HG03558 (cell line): Measurements from ENCODE around the gene PLP1.
"Not testable (repeated sequence)": the region's sequence is repeated elsewhere in the genome, so short reads cannot be mapped to it uniquely, and the experiment has no call there.

Experiments
- ATAC-seq: cut with Tn5 transposase; IDR thresholded peaks from one replicate; pipeline ENCODE4 v1.9.1; 2021; ENCODE audit warnings: moderate number of reproducible peaks; ENCODE audit not compliant: unreplicated experiment; ENCODE audit errors: extremely low read depth

The PLP1 gene, protein sequence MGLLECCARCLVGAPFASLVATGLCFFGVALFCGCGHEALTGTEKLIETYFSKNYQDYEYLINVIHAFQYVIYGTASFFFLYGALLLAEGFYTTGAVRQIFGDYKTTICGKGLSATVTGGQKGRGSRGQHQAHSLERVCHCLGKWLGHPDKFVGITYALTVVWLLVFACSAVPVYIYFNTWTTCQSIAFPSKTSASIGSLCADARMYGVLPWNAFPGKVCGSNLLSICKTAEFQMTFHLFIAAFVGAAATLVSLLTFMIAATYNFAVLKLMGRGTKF

DNA sequence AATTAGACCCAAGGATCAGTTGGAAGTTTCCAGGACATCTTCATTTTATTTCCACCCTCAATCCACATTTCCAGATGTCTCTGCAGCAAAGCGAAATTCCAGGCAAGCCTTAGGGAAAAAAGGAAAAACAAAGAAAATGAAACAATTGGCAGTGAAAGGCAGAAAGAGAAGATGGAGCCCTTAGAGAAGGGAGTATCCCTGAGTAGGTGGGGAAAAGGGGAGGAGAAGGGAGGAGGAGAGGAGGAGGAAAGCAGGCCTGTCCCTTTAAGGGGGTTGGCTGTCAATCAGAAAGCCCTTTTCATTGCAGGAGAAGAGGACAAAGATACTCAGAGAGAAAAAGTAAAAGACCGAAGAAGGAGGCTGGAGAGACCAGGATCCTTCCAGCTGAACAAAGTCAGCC is at the start of gene PLP1:
Gene PLP1, plus strand, starts transcription at position 295 of the 400 bp plus-strand sequence. CDS start 156 bp downstream, outside the sequence.
- no peak for ATAC-seq

DNA sequence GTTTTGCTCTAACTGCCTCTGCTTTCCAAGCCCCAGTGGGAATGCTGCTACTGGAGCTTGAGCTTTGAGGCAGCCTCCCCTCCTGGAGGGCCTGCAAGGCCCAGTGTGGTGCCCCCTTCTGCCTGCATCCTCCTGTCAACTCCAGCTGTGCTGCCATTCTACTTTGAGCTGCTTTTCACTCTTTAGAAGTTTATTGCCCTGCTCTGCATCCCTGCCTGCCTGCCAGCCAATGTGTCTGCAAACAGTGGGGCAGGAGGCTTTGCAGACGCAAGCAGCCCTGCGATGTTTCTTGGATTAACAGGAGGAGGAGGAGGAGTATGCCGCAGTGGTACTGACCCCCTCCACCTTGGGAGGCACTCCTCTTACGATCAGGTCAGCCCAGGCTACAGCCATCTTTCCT is 49.5 kb upstream of the PLP1 start:
- no peak for ATAC-seq

DNA sequence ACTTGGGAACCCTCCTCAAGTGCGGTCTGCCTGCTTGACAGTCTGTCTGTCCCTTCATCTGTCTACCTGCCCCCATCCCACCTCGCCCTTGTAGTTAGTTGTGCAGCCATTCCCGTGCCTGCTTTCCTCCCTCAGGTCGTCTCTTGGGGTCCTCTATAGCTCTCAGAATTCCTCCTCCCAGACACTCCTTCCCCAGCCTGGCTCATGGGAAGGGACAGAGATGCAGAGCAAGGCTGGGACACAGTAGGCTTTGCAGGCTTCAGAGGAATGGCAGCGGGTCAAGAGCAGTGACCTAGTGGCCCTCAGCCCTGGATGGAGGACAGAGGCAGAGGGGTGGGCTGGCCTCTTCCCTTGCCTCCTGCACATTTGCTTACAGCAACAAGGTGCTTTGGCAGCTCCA is 47.6 kb upstream of the PLP1 start:
- ATAC-seq: no peak

DNA sequence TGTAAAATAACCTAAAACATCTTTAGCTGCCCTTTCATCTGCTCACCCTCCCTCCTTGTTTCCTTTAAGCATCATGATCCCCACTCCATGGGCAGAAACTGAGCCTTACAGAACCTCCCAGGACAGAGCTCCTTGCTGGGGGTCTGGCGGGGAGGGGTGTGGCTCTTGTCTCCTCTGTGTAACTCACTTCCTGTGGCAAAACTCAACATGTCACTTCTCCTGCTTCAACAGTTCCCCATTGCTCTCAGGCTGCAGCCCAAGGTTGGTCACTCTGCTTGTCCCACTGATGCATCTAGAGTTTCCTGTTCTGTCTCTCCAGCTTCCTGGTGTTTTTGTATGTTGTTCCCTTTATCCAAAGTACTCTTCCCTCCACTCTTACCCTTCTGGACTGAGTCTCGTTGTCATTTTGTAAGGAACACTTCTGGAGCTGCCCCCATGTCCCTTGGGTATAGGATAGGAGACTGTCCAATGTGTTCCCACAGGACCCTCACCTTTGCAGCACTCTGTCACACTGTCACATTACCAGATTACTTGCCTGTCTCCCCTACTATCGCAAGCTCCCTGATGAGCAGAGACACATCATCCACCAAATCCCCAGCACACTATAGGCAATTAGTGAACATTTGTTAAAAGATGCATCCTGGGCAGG is 46.4 kb upstream of the PLP1 start:
- no peak for ATAC-seq

DNA sequence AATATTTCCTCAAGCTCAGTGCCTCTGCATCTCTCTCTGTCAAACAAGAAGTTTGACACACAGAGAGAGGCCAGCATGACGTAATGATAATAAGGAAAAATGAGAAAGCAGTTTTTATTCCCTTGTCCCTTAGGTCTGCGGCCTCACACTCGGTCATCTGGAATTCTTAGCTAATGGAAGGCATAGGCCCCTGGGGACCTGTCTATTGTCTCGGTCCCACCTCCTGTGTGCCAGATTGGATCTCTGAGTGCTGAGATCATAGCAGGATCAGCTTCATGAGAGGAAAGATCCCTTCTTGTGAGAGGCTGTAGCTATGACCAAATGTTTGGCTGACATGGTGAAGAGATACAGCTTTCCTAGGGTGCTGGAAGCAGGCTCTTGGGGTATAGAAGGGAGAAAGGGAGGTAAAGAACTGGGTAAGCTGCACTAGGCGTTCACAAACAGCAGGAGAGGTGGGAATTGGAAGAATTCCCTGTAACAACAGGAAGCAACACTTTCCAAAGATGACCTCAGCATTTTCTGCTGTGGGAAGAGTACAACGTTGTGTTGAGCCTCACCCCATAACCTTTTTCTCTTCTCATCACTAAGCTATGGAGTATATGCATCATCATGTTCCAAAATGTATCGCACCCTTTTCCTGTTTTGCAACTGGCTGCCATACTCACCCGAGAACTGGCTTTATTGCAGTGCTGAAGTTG is 45.7 kb upstream of the PLP1 start:
- no peak for ATAC-seq

DNA sequence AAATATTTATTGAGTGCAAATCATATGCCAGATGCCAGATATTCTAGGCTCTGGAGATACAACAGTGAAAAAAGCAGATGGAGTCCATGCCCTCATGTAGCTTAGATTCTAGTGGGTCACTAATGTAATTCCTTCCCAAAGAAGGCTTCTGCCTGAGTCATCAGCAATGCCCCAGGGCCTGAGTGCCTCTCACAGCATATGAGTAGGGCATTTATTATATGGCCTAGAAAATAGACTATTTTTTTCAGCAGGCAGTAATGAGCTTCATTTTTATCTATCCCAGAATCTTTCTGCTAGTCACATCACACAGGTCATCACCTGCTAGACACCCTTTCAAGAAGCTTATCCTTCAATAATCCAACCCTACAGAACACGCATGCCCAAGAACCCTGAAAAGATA is 43.6 kb upstream of the PLP1 start:
- no peak for ATAC-seq

DNA sequence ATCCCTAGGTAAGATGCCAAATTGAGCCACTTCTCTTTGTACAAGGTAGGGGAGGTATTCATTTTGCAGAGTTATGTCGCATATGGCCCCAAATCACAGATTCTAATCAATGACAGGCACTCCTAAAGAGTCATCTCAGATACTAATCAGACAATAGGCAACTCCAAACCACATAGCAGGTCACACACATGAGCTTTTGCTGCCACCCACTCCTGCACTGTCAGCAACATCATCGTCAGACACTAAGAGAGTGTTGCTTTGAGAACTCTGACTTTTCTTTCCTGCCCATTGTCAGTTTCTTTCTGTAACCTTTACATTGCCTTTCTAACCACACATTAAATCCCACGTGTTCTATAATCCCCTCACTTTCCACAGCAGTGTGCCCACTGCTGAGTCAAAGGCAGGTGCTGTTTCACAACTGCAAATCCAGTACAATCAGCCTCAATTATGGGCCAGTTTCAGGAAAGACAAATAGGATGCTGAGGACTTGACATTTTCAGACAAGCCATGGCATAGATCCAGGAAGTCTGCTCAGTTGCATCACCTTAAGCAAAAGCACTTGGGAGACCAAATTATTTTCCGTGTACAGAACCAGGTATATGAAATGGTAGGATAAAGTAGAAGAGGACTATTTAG is 42.4 kb upstream of the PLP1 start:
- no peak for ATAC-seq

DNA sequence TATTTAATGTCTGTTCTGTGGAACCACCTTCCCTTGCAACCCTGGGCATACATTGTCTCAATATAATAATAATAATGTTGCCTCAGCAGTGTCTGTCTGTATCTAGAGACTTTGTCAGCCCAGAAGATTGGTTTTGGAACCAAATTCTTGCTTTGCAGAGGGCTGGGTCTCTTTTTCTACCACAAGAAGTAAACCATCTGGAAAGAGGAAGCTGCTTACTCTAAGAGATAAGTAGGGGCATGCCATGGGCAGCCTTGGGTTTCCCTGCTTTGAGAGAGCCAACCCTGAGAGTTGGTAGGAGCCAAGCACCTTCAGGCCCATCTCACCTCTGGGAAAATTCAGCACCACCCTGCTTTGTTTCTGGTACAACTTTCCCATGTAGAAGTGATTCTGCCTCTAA is 38.9 kb upstream of the PLP1 start:
- no peak for ATAC-seq

DNA sequence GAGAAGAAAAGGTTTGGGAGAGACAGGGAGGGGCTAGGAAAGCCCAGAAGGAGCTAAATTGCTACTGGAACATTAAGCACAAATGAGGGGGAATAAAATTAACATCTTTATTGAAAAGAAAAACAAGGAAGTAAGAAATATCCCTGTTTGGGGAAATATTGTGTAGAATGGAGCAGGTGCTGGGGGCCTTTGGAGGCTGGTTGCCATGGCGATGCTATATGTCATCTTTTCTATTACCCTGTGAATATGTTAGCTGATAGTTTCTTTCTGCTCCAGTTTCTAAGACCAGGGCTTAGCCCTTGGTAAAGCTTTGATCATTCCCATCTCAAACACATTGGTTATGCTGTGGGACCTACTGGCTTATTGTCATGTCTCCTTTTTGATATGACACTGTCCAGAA is 37.2 kb upstream of the PLP1 start:
- ATAC-seq: no peak

DNA sequence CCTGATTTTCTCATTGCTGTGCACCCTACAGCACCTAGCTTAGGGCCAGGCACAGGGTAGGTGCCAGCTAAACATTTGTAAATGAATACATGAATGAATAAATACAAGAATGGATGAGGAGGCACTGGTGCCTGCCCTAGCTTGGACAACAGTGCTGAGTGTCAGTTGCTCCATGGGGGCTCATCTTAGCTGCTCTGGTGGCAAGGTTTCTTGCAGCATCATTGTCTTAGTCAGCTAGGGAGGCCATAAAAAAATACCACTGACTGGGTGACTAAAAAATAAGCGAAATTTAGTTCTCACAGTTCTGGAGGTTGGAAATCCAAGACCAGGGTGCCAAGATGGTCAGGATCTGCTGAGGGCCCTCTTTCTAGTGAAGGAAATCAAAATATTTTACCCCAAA is 34.8 kb upstream of the PLP1 start:
- ATAC-seq: no peak

DNA sequence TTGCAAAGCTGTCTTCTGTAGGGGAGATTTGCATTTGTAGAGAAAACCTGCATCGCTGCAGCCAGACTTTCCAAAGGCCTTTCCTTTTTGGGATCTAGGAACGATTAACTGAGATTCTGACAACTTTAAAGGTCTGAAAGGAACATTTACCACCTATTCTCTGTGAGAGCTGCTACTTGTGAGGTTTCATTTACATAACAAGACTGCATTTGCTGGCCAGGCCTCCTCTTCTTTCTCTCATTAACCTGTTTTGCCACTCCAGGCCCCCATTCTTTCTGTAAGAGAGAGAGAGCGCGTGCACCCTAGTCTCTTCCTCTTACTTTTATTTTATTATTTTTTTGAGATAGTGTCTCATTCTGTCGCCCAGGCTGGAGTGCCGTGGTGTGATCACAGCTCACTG is 34.3 kb upstream of the PLP1 start:
- no peak for ATAC-seq

DNA sequence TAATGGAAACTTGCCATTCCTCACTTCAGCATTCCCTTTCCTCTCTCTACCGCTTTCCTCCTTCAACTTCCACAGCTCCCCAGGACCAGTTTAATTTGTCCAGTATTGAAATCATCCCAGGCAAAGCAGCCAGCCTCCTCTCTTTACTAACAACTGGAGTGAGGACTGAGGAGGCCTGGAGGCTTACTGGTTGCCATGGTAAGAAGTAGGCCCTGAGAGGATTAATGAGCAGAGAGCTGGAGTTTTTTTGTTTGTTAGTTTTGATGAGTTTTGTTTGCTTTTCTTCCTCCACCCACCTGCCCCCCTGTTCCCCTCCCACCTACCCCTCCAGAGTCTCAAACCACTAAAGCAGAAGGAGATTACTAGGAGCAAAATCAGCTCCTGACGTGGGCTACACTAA is 29.5 kb upstream of the PLP1 start:
- no peak for ATAC-seq

DNA sequence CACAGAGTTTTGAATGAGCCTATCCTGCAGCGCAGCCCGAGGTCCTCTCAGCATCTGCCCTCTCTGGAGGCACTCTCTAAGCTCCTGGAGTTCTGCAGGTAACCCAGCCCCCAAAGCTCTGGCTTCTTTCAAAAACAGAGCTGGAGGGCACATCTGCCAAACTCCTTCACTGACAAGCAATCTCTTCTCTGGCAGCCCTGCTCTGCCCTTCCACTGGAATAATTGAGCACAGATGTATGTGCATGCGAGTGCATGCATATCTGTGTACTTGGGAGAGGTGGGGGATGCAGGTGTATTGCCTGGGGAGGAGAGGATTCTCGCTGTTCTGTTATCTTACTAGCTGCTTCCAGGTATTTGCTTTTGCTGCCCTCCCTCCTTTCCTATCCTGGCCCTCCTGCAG is 22.2 kb upstream of the PLP1 start:
- no peak for ATAC-seq

DNA sequence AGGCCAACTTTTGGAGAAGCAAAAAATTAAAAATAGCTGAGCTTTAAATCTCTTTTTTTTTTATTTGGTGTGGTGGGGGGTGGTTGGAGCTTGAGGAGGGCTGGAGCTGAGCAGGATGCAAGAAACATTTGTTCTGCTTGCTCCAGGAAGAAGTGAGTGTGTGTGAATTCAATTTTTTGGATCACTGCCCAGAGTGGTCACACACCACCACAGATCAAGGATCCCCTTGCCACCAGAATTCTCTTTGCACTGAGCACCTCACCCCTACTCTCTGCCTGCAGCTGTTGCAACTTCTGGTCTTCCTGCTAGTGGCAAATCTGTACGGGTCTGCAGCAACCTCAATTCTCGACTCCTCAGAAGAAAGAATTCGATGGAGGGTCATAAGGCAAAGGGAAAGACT is 19.9 kb upstream of the PLP1 start:
- ATAC-seq: no peak

DNA sequence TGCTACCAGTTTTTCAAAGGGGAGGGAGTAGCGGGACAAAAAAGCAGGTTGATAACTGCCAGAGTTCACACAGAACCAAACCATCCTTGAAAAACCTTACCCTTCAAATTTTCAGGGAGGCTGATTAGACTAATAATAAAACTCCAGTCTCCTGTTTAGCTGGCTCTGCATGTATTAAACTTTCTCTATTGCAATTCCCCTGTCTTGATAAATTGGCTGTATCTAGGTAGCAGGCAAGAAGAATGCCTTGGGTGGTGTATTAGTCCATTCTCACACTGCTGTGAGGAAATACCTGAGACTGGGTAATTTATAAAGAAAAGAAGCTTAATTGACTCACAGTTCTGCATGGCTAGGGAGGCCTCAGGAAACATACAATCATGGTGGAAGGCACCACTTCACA is 18.1 kb upstream of the PLP1 start:
- no peak for ATAC-seq

DNA sequence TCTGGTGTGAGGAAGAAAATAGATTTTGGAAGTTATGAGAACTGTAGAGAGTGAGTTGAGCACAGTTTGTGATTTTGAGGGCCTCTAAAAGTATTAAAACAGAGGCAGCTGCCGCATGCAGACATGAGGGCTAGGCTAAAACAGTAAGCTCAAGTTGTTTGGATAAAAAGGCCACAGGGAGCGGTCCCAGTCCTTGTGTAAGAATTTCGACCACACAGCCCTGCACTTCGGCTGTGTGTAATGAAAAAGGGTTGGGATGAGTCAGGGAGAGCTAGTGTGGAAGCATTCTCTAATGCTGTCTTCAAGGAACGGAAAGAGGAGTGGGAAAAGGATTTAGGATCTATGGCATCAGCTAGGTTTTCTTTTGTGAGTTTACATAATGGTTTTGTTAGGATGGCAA is 13.1 kb upstream of the PLP1 start:
- ATAC-seq: not testable (repeated sequence)

DNA sequence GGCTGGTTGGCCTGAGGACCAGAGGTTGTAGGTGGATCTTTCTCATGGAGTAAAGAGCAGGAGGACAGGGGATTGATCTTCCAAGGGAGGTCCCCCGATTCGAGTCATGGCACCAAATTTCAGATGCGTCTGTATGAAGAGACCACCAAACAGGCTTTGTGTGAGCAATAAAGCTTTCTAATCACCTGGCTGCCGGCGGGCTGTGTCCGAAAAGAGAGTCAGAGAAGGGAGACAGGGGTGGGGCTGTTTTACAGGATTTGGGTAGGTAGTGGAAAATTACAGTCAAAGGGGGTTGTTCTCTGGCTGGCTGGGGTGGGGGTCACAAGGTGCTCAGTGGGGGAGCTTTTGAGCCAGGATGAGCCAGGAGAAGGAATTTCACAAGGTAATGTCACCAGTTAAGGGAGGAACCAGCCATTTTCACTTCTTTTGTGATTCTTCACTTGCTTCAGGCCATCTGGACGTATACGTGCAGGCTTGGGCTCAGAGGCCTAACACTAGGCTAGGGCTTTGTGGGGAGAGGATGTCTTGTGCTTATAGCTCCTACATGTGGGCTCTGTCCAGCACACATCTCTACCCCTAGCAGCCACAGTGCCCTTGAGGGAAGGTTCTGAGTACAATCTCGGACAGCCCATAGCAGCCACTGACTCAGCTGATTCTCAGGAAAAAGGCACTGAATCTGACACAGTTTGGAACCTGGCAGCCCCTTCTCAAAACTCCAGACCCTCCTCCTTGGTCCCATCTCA is 9.7 kb upstream of the PLP1 start:
- ATAC-seq: not testable (repeated sequence)

DNA sequence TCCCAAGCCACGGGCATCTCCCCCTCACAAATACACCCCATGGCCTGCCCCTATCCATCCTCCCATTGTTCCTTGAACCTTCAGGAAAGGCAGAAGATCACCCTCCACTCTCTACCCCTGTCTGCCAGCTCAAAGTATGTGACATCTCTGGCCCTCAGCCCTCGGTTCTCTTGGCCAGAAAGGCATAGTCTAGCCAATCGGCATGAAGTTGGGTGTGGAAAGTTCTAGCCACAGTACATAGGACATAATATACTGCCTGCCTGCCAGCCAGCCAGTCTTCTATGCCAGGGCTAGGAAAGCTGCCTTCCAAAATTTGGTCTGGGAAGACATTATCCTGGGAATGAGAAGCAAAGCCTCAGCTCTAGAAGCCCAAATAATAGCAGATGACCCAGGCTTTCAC is 3.2 kb upstream of the PLP1 start:
- no peak for ATAC-seq

DNA sequence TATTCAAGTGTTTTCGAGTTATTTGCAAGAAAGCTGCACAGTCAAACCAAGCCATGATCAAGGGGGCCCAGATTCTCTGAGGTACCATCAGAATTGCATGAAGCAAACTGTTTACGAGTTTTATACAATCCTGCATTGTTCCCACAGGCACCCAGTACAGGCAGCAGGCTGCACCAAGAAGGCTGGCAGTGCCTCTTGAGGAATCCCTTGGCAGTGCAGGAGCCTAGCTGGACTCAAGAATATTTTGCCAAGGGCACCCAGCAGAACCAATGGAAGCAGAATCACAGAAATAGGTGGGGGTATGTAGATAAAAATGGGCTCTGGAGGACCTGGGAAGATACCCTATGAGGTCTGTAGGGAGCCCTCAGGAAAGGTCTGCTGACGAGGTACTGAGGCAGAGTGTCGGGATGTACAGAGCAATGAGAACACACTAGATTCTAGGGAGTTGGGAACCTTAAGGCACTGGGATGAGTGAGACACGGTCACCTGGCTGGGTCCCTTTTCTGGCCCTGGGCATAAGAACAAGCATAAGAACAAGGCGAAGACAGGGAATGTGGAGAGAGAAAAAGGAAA is 2.5 kb upstream of the PLP1 start:
- no peak for ATAC-seq

DNA sequence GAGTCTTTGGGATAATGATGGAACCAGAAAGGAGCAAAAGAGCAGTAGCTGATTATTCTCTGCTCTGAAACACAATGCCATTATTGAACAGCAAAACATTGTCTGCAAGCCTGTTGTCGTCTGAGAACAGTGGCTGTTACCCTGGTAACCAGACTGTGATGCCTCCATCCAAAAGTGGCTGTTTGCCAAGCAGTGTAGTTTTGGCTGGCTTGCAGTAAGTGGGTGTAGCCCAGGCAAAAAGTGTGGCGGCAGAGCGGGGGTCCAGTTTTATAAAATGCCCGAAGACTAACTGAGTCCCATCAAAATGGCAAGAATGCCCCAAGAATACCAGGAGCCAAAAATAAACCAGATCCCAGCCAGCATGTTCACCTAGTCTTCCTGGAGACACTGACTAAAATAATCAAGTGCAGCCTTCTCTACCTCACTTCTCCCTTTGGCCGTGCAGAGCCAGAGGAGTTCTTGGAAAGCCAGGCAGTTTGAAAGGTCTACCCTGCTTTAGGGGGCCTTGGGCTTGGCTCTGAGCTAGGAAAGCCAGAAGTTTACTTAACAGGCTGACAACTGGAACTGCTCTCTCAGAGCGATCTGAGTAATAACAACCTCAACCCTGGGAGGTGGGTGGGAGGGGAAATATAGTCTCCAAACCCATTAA is 2.6 kb downstream of the PLP1 start:
- no peak for ATAC-seq
